DMS114 treated with DMSO at 0.1 percent for 48 hours (cell line): ENCODE results near the gene PTPRN.
"Not testable (repeated sequence)": the region's sequence is repeated elsewhere in the genome, so short reads cannot be mapped to it uniquely, and the experiment has no call there.

ENCODE experiments used
- DNase-seq: peaks from one replicate; lab custom pipeline; 2025; ENCODE audit not compliant: unreplicated experiment; lab: John Stamatoyannopoulos, UW

The PTPRN gene

DNA sequence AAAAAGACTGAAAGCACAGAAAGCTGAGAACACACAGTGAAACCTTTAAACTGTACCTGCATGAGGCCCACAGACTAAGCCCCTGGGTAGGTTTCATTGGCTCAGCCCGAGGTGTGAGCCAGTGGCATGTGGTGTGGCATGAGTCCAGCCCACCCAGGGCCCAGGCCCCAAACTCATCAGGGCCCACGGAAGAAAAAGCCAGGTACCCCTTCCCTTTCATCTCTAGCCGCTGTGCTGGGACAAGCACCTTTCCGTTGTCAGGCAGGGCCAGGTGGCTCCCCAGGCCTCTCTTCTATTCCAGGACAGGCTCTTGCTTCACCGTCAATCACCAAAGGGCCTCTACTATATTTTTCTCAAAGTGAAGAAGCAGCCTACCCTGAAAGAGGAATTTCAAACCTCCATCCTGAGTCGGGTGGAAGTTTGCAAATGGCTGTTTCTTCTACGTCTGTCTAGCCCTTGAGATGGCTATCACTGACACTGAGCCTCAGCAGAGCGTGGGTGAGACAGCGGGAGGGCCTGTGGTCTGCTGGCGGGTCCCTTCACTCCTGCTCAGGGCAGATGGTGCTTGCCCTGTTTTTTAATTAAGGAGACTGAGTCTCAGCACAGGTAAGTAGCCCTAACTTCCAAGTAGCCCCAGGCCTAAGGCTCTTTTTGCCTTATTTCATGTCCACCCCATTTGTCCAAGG, 21.5 kb downstream of the PTPRN start:
- no peak for DNase-seq

DNA sequence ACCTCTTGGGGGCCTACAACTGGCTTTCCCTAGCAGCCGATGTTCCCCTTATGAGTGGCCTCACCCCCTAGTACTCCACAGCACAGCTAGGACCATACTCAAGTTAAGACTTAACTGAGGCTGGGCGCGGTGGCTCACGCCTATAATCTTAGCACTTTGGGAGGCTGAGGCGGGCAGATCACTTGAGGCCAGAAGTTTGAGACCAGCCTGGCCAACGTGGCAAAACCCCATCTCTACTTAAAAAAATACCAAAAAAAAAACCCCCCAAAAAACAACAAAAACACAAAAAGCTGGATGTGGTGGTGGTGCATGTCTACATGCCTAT, 22.1 kb downstream of the PTPRN start:
- not testable (repeated sequence) for DNase-seq

DNA sequence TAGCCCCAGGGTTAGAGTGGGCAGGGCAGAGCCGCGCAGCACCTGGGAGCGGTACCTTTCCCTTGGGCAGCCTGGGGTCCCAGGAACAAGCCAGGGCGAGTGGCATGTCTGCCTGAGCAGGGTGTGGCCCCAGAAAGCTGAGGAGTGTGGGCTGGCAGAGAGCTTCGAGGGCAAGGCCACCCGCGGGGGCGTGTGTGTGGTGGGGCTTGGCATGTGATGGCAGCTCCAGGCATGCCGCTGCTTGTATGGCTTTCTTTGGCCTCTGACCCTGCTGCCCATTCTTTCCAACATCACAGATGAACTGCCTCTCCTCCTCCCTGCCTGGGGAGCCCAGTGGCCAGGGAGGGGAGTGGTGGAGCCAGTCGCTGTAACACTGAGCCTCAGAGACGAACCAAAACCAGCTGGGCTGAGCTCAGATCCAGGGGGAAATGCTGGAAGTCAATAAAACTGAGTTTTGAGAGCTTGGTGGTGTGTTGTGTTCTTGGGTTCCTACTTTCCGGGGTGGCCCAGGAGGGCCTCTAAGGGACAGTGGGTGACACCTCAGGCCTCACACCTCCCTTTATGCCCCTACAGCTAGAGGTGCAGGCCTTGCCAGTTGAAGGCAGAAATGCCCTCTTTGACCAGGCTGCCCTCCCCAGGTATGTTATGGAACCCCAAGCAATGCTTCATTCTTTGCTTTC, 22.6 kb downstream of the PTPRN start:
- no peak for DNase-seq

DNA sequence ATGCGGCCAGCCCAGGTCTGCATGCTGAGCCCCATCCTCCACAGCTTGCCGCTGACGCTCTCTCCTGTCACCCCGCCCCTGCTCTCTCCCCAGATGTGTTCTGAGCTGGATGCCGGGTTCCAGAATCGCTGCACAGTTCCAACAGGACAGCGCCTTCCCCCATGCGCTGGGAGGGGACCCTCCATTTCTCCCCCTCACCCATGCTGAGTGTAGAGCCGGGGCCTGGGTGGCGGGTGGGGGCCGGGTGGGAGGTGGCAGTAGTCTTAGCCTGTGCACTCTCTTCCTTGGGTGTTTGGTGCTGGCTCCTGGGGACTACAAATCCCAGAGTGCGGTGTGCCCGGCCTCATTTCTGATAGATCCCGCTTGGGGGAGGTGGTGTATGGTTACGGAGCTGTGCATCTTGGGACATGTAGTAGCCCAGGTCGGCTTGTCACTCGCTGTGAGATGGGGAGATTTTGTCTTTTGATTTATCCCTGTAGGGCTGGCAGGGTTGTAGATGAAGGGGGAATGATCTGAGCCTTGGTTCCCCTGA, 23.2 kb downstream of the PTPRN start:
- peak; percentile 28 for DNase-seq

DNA sequence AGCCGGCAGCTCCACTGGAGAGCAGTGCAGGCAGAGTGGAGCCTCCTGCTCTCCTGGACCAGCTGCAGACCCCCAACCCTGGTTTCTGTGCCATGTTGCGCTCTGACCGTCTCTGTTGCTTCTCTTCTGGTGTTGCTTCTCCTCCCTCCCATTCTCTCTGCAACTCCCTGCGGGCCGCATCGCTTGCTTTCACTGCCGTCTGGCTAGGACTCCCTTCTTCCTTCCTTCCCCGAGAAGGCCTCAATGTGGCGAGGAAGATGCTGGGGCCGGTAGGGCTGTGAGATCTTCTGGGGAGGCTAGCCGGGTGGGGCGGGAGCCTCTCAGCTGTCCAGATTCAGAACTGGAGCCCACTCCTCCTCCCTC, 23.8 kb downstream of the PTPRN start:
- no peak for DNase-seq

DNA sequence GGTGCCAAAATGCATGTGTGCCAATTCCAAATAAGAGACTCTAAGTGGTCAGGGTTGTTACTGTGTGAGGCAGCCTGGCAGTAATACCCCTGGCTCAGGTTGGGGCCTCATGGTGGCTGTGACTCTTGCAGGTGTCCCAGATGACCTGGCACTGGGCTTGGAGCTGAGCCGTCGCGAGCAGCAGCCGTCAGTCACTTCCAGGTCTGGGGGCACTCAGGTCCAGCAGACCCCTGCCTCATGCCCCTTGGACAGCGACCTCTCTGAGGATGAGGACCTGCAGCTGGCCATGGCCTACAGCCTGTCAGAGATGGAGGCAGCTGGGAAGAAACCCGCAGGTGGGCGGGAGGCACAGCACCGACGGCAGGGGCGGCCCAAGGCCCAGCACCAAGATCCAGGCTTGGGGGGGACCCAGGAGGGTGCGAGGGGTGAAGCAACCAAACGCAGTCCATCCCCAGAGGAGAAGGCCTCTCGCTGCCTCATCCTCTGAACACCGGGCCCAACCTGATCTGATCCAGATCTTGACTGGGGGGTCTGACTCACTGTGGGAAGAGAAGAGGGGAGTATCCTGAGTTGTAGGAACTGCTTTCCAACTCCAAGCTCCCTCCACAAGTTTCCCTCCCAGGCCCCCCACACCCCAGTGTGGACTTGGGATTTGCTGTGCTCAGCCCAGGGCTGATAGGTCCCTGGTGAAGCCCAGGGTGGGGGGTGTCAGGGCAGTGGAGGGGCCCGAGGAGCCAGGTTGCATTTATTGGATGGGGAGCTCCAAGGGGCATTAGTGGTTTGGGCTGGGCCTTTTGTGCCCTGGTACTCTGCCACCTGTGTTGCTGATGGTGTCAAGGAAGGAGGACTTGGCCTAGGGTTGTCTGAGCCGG, 24.5 kb downstream of the PTPRN start:
- no peak for DNase-seq

DNA sequence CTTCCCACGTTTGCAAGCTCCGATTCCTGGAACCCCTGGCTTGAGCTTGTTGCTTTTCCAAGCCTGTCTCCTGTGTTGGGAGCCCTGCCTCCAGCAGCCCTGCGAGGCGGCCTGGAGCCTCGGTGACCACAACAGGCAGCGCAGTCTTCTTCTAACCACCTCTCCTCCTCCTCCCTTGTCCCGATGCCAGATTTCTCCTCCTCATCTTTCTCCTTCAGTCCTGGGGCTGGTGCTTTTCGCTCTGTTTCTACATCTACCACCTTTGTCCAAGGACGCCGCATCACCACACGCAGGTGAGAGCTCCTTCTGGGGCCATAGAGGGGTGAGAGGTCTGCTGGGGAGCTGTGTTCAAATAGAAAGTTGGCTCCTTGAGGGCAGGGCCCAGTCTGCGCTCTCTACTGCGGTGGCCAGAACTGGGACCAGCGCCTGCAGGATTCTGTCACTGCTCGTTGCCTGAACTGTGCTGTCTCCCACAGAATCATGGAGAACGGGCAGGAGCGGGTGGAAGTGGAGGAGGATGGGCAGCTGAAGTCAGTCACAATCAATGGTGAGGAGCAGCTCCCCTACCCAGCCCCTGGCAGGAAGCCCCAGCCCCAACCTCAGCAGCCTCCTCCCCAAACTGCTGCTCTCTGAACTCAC, 26.1 kb downstream of the PTPRN start:
- DNase-seq = no peak

DNA sequence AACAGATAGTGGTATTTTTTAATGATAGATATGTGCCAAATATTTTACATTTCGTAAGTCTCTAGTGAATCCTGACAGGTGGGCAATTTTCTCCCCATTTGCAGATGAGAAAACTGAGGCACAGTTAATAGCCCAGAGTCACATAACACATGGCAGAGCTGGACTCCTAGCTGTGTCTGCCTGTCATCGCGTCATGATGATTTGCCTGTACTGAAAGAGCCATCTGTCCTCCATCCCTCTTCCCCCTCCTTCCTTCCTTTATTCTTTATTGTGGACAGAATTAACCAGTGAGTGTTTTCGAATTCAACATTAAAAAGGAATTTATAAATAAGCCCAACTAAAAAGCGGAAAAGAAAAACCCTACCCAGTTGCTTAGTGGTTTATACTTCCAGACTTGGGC, 26.8 kb downstream of the PTPRN start:
- DNase-seq = no peak

DNA sequence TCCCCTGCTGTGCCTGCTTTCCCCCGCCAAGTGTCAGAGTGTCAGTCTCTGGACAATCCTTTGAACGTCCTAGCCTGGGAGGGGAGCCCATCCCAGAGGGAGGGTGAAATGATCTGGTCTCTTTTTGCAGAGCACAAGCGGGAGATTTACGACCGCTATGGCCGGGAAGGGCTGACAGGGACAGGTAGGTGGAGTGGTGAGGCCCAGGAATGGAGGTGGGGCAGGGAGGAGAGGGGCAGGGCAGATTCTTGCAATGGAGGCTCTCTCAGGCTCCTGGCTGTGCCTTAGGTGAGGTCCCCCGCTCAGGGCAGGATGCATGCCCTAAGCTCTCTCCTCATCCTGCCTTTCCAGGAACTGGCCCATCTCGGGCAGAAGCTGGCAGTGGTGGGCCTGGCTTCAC, 27.6 kb downstream of the PTPRN start:
- DNase-seq = no peak

DNA sequence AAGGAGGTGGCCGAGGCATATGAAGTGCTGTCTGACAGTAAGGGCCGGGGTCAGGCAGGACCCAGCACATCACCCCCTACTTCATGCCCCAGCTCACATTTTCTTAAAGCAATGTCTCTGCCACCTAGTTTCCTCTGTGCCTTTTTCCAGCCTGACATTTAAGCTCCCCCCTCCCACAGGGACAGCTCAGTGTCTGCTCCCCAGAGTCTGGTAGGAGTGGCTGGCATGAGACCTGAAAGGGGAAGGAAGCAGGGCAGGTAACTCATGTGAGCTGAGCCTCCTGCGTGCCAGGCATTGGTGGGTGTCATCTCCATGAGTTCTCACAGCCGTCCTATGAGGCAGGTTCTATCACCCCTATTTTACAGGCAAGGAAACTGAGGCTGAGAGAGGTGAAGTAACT, 28.6 kb downstream of the PTPRN start:
- DNase-seq = no peak

DNA sequence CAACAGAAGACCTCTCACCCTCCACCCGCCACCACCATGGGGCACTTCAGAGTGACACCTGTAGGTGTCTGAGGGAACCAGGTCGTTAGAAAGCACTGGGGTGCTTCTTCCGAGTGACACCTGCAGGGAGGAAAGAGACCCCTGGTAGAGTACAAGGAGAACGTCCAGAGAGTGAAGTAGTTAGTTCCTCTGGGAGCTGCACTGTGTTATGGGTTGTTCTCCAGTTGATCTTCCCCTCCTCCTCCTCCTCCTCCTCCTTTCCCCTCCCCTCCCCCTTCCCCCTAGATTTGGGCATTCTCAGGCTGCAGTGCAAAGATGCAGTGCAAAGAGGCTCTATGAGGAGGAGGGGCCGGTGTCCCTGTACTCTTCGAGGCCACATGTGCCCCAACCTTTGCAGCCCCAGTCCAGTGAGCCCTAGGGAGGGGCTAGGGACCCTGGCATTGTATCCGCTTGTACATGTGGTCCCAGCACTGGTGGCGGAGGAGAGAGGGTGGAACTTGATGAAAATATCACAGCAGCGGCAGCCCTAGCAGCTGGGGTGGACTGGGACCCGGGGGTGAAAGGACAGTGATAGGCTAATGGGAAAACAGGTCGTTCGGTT, 29.2 kb downstream of the PTPRN start:
- DNase-seq = no peak

DNA sequence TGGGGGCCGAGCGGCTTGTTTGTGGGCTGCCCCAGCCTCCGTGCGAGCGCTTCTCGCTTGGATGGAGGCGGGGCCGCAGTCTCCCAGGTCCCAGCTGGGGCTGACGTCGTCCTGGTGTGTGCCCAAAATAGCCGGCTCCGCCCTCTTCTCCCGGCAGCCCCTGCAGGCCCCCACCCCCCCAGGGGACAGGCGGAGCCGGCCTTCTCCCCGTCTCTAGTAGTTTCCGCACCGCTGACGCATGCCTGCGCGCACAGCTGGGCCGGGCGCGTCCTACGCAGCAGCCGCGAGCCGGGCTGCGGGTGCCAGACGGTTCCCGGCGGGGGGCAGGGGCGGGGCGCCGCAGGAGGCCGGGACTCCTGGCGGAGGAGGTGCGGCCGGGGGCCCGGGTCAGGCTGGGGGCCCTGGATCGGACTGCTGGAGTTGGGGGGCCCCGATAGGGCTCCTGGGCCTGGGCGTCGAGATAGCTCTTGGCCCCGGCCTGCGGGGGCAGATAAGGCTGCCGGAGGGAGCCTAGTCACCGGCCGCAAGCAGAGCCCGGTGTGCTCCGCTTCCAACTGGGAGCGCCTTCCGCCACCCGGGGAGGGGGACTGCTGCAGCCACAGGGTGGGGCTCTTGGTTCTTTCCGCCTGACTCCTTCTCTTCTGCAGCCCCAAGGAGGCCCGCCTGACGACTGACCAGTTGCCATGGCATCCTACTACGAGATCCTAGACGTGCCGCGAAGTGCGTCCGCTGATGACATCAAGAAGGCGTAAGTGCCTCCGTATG, 29.9 kb downstream of the PTPRN start, which contains the start of gene DNAJB2:
Gene DNAJB2 (plus strand): TSS at position 216 of the 765 bp plus-strand sequence. CDS start 468 bp downstream, at position 684.
- peak; percentile 83 for DNase-seq

DNA sequence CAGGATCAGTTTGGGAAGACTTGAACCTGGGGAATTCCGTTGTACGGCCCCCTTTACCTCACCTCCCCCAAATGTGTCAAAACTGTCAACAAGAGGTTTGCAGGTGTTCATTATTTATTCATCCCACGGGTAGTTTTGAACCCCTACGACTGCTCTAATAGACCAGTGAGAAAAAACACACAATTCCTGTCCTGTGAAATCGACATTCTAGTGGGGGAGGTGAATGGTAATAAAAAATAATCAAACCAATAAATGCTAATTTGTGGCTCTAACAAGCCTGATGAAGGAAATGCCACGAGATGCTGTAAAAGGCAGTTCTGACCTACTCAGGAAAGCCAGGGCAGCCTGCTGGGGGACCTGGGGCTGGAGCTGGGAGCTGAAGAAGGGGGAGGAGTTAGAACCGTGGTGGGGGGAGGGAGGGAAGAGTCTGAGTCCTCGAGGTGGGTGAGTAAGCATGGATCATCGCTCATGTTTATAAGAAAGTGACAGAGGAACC, 30.5 kb downstream of the PTPRN start:
- no peak for DNase-seq

DNA sequence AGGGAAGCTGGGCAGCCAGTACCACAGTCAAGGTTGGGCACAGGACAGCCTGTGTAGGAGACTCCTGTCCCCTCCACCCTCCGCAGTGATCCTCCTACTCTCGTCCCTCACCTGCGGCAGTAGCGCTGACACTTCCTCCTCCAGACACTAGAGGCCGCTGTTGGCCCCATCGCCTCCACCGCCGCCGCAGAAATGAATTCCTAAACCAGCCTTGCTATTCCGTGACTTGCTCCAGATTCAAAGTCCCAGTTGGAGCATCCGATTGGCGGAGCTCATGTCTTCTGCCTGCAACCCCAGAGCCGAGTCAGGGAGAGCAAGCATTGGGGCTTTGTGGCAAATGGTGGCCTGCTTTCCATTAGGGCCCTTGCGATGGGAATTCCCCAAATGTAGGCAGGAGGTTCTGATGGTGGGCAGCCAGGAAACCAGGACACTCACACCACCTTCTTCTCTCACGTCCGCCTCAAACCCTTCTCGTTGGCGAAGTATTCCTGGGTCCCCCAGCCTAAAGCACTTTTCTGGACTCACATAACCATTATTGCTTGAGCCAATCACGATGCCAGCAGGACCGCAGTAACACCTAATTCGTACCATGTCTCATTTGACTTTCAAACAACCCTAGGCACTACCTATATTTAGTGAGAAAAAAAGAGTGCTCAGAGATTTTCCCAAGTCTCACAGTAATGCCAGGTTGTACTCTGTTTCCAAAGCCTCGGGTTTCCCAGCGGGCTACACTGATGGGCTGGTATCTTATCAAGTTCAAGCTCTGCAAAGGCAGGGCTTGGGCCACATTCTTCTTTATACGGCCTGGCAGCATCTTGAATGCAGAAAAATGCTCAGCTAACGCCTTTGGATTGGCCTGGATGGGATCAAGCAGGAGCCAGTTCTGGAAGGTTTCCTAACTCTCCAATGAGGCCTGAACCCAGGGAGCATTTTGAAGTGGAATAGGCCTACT, 31.2 kb downstream of the PTPRN start:
- DNase-seq = peak; percentile 34

DNA sequence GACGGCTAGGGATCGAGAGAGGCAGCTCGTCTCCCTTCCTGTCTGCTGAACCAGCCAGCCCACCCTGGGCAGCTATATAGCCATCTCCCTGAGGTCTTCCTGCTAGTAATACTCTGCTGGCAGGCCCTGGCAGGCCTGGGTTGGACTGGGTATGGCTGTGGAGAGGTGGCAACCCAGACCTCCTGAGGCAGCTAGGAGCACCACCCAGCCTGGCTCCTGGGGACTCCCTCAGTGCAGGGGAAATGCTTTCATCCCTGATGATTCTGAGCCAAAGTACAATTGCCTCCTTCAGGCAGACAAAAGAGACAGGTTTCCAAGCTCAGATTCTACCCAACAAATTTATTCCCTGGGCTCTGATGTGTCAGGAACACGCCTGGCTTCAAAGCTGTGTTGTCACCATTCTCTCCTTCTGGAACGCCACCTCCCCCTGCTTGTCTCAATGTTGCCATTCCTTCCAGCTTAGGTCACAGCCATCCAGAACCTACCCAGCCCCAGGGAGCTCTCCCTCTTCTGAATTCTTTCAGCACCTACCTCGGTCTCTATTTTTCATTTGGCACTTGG, 34.8 kb downstream of the PTPRN start:
- DNase-seq = no peak

DNA sequence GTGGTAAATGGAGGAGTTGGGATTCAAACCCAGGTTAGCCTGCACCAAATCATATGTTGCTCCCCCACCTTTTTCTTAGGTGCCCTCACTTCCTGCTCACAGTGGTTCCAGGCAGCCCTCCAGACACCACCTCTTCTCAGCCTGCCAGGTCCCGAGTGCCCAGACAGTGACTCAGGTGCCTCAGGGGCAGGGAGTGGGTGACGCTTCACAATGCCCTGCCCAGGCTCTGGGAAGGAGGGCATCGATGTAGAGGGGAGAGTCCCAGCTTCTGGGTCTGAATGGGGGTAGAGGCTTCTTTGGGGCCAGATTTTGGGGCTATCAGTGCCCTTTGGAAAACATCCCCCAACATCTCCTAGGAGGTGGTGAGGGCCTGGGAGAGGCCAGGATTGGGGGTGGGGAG, 35.3 kb downstream of the PTPRN start:
- DNase-seq = no peak

DNA sequence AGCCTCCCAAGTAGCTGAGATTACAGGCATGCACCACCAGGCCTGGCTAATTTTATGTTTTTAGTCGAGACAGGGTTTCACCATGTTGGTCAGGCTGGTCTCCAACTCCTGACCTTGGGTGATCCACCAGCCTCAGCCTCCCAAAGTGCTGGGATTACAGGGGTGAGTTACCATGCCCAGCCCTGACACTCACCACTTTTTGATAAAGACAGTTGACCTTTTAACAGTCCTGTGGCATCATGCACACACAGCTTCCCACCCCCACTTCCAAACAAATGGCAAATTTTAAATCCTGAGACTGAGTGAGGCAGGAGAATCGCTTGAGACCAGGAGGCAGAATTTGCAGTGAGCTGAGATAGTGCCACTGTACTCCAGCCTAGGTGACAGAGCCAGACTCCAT, 36.2 kb downstream of the PTPRN start:
- DNase-seq = no peak

DNA sequence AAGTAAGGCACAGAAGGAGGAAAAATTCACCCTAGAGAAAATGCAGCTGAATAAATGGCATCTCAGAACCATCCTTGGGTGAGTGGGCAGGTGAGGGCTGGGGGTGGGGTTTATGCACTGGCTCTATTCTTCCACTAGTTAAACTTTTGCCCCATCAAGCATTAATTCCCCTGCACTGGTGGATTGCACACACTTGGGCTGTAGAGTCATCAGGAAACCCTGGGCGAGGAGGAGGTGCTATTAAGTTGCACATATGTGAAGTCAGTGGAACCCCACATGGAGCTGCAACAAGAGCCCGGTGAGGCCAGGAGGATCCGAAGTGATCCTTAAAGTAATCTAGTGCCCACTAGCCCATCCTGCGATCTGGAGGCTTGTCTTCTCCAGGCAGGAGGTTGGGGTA, 36.8 kb downstream of the PTPRN start:
- no peak for DNase-seq

DNA sequence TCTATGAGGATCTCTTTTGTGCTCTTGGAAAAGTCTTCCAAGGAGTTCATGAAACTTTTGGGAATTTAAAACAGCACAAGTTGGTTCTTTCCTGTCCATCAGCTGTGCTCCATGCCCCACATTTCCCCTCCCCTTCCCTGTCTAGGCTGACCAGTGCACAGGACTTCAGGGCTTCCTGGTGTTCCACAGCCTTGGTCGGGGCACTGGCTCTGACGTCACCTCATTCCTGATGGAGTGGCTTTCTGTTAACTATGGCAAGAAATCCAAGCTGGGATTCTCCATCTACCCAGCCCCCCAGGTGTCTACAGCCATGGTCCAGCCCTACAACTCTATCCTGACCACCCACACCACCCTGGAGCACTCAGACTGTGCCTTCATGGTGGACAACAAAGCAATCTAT, 38.2 kb downstream of the PTPRN start:
- no peak for DNase-seq
